ENCODE data around the gene NFIL3.
"Not testable (repeated sequence)": the region's sequence is repeated elsewhere in the genome, so short reads cannot be mapped to it uniquely, and the experiment has no call there.

The NFIL3 gene, protein sequence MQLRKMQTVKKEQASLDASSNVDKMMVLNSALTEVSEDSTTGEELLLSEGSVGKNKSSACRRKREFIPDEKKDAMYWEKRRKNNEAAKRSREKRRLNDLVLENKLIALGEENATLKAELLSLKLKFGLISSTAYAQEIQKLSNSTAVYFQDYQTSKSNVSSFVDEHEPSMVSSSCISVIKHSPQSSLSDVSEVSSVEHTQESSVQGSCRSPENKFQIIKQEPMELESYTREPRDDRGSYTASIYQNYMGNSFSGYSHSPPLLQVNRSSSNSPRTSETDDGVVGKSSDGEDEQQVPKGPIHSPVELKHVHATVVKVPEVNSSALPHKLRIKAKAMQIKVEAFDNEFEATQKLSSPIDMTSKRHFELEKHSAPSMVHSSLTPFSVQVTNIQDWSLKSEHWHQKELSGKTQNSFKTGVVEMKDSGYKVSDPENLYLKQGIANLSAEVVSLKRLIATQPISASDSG

DNA sequence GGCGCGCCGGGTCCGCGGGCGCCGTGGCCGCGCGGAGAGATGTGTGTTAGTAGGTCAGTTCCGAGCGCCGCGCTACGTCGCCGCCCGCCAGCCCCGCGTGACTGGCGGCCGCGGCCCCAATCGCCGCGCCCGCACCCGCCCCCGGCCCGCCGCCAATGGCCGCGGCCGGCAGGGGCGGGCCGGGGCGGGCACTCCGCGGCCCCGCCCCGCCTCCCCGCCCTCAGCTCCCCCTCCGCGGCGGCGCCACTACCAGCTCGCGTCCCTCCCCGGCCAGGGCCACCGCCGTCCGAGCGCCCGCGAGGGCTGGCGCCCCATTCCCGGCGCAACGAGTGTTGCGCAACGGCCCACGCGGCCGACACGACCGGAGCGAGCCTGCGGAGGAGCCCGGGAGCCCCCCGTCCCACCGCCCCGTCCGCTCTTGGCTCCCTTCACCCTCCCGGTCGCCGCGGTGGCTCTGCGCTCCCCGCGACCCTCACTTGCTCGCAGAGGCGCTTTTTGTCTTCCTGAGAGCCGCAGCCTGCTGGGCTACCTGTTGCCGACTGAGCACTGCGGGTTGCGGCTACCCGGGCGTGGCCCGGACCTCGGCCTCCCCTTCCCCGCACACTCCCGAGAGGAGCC lies at the start of gene NFIL3:
Gene NFIL3 (minus strand): TSS at position 48 of the 618 bp plus-strand sequence. CDS start 13,098 bp downstream, outside the sequence.
- in situ Hi-C loops (cut with HindIII; ENCODE audit: low sequenced_read_pairs): no loop called here

DNA sequence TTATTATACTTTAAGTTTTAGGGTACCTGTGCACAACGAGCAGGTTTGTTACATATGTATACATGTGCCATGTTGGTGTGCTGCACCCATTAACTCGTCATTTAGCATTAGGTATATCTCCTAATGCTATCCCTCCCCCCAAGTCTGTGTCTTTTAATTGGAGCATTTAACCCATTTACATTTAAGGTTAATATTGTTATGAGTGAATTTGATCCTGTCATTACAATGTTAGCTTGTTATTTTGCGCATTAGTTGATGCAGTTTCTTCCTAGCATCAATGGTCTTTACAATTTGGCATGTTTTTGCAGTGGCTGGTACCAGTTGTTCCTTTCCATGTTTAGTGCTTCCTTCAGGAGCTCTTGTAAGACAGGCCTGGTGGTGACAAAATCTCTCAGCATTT lies 47.9 kb upstream of the NFIL3 start:
- in situ Hi-C loops (cut with HindIII; ENCODE audit: low sequenced_read_pairs): not testable (repeated sequence)

DNA sequence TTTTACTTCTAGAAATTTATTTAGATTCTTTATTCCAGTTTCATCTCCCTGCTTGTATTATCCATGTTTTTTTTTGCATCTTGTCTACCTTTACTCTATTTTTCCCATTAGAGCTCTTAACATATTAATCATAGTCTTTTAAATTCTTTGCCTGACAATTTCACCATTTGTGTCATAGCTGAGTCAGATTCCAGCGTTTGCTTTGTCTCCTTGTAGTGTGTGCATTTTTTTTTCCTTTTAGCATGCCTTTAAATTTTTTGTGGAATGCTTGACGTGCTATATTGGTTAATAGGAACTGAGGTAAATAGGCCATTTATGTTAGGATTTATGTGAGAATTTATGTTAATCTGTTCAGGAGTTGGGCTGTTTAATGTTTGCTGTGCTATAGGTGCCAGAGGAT lies 41.8 kb upstream of the NFIL3 start:
- in situ Hi-C loops (cut with HindIII; ENCODE audit: low sequenced_read_pairs): no loop called here

DNA sequence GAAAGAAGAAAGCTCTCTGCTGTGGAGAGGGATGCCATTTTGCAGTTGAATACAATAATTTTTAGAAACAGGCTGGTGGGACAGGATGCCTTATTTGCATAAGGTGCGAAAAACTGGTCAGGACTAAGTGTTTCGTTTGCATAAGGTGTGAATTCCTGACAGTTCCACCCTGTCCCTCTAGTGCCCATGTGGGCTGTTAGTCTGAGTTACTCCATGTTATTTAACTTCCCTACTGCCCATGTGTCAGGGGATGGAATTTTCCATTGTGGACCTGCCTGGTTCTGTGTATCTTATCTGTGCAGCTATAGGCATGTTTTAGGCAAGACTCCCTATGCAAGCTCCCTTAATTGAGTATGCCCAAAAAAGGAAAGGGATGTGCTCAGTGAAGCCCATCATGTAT lies 35.3 kb upstream of the NFIL3 start:
- in situ Hi-C loops (cut with HindIII; ENCODE audit: low sequenced_read_pairs): no loop called here

DNA sequence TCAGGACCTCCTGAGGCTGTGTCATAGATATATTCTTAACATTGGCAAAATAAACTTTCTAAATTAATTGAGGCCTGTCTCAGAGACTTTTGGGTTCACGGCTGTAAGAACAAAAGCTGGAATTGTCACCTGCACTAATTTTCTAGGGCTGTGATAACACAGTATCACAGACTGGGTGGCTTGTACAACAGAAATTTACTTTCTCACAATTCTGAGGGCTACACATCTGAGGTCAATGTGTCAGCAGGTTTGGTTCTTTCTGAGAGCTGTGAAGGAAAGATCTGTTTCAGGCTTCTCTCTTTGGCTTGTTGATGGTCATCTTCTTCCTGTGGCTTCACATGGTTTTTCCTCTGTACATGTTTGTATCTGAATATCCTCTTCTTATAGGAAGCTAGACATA lies 29.2 kb upstream of the NFIL3 start:
- in situ Hi-C loops (cut with HindIII; ENCODE audit: low sequenced_read_pairs): no loop called here

DNA sequence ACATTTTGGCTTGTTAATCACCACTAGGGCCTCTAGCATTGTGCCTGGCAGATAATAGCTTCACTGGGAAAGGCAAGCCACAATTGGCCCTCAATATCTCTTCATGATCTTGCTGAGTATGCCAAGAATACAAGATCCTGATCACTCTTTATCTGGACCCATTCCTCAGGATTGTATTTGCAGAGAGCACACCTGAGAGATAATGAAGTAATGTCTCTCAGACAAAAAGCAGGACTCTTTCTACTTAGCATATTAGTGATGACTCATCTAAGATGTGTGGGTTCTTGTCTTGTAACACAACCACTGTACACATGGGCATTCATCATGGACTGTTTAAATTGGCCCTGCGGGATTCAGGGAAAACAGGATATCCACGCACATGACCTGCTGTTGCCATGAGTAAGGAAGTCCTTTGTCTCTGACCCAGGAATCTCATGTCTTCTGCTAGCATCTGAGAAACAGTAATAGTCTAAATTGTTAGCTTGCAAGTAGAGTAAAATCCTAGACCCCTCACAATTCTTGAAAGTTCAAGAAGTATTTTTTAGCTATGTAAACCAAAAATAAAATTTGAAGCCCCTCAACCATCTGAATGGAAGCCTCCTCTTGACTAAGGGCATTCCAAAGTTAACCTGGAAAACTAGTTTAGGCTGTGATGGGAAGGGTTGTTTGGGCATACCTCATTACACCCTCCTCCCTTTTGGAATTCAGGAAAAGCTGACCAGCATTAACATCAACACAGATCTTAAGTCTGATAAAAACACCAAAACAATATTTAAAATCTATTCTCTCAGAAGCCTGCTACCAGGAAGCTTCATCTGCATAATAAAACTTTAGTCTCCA lies 28.0 kb upstream of the NFIL3 start:
- in situ Hi-C loops (cut with HindIII; ENCODE audit: low sequenced_read_pairs): no loop called here

DNA sequence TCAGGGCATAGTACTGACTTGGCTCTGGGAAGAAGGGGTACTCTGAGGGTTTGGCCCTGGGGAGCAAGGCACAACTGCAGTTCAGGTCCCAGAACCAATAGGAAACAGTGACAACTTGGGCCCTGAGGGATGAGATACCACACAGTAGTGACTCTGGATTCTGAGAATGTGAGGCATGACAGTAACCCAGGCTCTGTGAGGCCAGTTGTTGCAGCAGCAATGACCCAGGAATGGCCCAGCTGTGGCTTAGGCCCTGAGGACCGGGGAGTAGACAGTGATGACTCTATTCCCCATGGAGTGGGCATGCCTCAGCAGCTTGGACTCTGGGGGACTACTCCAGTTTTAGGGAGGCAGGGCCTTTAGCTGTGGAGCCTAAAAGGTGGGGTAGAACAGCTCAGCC lies 21.5 kb upstream of the NFIL3 start:
- in situ Hi-C loops (cut with HindIII; ENCODE audit: low sequenced_read_pairs): no loop called here

DNA sequence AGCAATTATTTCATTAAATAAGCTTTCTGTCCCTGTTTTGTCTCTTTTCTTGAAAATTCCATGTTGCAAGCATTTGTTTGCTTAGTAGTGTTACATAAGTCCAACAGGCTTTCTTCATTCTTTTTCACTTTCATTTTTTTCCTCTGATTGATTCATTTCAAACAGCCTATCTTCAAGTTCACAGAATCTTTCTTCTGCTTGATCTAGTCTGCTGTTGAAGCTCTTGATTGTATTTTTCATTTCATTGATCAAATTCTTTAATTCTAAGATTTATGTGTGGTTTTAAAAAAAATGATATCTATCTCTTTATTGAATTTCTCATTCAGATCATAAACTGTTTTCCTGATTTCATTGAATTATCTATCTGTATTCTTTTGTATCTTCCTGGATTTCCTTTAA lies 20.4 kb upstream of the NFIL3 start:
- in situ Hi-C loops (cut with HindIII; ENCODE audit: low sequenced_read_pairs): no loop called here

DNA sequence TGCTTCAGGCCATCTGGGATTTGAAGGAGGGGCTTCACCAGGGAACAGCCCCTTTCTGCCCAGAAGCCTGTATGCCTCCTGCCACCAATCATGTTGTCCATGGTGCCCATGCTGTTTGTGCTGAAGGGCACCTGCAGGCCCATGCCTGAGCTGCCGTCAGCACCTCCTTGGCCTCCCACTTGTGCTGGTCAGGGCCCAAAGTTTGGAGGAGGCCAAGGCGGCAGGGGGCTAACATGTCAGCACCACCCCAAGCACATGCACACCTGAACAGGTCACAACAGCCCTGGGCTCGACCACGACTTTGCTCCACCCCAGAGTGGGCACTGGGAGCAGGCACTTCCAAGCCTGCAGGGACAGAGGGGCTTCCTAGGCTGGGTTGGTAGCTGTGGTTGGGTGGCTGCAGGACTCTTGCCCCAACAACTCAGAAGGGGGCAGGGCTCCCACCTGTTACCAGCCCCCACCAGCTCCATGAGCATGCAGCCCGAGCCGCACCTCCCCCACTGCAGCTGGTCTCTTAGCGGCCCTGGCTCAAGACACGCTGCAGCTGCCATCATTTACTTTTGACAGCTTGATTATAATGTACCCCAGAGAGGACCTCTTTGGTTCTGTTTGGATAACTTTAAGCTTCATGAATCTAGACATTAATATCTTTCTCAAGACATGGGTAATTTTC lies 19.8 kb upstream of the NFIL3 start:
- in situ Hi-C loops (cut with HindIII; ENCODE audit: low sequenced_read_pairs): no loop called here

DNA sequence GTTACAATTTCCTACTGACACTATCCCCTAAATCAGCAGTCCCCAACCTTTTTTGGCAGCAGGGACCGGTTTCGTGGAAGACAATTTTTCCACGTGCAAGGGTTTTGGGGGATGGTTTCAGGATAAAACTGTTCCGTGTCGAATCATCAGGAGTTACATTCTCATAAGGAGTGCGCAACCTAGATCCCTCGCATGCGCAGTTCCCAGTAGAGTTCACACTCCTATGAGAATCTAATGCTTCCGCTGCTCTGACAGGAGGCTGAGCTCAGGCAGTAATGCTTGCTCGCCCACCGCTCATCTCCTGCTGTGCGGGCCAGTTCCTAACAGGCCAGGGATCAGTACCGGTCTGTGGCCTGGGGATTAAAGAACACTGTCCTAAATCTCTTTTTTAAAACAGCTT lies 13.2 kb upstream of the NFIL3 start:
- in situ Hi-C loops (cut with HindIII; ENCODE audit: low sequenced_read_pairs): no loop called here

DNA sequence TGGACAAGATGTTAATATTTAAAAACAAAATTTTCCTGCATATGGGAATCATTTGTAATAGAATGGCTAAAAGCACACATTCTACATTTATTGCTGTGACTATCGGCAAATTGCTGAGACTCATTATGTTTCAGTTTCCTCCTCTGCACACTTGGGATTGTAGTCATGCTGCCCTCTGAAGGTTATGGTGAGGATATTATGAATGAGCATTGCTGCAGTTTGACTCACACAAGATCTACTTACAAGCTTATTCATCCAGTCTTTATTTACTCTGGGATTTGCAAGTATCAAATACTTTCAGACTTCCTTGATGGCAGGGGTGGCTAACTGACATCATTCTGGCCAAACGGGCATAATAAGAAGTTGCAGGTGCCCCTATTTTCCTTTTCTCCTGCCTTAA lies 9.5 kb upstream of the NFIL3 start:
- in situ Hi-C loops (cut with HindIII; ENCODE audit: low sequenced_read_pairs): loop anchor here (5.0 kb wide), 1 partner anchor 91 kb away; no protein-coding TSS in a partner anchor

DNA sequence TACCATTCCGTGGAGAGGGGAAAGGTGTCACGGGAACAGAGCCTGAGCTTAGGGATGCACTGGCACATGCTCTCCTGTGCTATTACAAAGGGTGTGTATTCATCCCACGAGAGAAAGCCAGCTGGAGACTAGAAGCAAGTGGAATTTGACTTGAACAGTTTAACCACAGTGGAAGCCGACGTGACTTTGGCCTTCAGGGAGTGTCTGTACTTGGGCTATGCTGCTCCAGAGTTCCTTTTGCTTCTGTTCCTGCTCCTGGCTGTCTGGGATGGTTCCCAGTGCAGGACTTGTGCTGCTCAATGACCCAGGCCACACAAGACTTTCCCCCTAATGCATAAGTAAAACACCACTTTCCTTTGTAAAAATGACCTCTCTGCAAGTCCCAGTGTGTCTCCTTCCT lies 7.9 kb upstream of the NFIL3 start:
- in situ Hi-C loops (cut with HindIII; ENCODE audit: low sequenced_read_pairs): loop anchor here (5.0 kb wide), 1 partner anchor 89 kb away; no protein-coding TSS in a partner anchor

DNA sequence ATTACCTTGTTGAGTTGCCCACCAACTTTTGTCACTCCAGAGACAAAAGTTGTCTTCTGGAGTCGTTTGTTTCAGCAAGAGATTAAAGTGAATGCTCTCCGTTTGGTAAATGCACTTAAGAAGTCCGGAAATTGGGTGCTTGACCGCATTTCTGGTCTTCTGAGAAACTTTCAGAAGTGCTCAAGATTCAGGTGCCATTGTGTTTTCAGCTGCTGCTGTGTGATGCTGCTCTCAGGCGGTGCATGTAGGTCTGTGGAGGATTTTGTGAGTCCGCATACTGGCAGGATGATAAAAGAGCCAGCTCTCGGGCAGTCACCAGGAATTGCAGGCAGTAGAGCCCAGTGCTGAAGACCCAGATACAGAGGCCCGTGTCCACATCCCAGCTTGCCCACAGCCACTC lies 5.9 kb upstream of the NFIL3 start:
- in situ Hi-C loops (cut with HindIII; ENCODE audit: low sequenced_read_pairs): no loop called here

DNA sequence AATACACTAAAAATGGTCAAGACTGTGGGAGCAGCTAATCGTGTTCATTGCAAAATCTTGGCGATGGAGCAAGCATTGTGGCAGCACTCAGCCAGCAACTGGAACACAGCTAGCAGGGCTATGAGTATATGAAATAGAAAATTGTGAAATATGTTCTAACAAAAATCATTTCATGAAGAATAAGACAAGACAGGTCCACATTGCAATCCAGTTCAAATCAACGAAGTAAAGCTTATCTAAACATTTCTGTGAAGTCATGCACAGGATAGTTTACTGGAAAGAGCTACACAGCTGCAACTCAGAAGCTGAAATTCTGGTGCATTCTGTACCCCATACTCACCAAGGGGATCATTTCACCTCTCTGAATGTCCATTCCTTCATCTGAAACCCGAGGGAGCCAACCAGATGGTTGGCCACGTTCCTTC lies 5.3 kb upstream of the NFIL3 start:
- in situ Hi-C loops (cut with HindIII; ENCODE audit: low sequenced_read_pairs): no loop called here

DNA sequence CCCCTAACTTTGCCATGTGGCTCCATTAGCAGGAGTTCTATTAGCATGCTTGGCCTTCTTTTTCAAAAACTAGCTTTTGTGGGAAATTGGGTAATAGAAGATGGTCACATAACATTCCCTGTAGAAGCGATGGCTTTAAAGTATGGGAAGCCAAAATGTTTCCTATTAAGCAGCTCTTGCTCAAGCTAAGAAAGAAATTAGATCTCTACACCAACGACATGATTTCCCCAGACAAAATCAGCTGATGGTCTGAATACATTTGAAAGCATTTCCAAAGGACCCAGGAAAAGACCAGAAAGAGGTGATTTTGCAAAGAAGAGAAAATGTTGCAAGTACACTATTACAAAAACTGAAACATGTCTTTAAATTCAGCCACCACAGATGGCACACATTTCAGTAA lies 4.8 kb upstream of the NFIL3 start:
- in situ Hi-C loops (cut with HindIII; ENCODE audit: low sequenced_read_pairs): no loop called here

DNA sequence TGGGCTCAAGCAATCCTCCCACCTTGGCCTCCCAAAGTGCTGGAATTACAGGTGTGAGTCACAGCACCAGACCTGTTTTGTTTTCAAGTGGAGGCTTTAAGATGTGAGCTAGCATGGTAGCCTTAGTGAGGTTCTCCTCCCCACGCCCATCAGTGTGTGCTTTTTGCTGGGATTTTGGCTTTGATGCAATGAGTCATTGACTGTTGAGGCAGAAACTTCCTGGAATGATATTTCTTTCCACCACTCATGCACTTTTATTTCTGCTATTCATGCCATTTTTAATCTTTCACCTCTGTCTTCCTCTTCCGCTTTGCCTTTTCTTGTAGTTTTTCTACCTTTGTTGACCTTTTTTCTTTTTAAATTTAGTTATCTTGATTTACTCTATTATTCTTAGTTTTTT lies 4.2 kb upstream of the NFIL3 start:
- in situ Hi-C loops (cut with HindIII; ENCODE audit: low sequenced_read_pairs): no loop called here

DNA sequence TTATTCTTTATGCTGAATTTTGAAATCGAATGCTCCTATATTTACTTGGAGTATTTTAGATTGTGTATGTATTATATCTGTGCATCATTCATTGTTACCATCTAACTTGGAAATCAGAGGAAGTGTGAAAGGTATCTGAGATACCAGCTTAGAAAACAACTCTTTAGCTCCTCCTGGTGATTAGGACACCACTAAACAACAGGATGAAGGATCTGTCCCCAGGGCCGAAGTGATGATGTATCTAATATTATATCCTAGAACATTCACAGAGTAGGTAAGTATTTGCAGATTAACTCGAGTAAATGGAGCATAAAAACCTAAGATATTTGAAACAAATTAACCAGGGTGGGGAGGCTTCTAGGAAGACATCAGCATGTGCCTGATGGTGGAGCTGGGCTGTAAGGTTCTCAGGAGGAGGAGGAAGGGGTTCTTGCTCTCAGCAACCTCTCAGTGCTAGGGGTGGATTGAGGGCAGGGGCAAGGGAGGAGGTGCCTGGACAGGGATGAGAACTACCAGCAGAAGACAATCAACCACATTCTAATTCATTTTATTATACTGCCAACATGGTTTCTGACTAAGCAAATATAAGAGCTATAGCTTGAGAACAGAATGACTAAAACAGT lies 2.6 kb upstream of the NFIL3 start:
- in situ Hi-C loops (cut with HindIII; ENCODE audit: low sequenced_read_pairs): no loop called here

DNA sequence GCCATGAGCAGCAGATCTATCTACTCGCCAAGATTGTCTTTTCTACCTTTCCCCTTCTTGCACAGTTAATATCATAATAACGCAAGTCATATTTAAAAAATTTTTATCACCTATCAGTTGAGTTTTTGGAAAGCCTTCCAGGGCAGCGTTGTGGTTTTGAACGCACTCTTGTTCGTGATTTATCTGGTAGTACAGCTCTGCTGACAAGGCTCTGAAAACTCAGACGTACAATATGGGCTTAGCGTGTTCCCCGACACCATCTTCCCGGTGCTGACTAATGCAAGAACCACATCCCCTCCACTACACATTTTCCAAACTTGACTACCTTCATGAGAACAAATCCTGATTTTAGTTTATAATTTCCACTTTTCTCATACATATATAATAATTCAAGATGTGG lies 1.6 kb upstream of the NFIL3 start:
- in situ Hi-C loops (cut with HindIII; ENCODE audit: low sequenced_read_pairs): no loop called here

DNA sequence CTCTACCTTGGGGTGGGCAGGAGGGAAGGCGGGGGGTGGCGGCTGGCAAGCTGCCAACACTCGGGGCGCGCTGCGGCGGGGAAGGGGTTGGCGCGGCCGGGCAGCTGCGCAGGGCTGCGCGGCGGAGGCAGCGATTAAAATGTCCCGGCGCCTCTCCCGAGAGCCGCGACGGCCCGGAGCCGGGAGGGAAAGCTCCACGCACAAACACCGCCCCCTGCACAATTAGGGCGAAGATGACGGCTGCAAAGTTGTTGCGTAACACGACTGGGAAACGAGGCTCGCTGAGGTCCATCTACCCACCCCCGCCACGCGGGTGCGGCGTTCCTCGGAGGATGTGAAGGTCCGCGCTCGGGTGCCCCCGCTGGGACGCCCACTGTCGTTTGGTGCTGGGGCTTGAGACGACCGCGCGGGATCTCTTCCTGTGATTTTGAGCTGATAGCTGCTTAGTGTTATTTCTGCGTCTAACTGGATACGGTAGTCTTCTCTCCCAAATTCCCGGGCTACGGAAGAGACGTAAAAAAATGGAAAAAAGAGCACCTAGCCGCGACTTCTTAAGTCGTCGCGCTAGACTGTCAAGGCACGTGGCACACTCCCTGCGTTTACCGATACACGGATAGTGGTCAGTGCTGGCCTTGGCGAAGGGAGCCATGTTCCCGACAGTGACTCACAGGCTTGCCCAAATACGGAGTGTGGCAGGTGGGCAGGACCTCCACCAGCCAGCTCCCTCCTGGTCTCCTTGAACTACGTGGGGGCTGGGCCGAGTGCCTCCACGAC lies 958 bp upstream of the NFIL3 start:
- in situ Hi-C loops (cut with HindIII; ENCODE audit: low sequenced_read_pairs): no loop called here

All from endothelial cell of hepatic sinusoid (primary cell).